Ishikawa (cell line): Measurements from ENCODE around the gene TFAP2C.

Experiments
- CEBPB ChIP-seq: IDR thresholded peaks from 2 replicates; pipeline ENCODE4 v1.6.1; 2012
- CREB1 ChIP-seq: IDR thresholded peaks from 2 replicates; pipeline ENCODE4 v1.6.1; 2012; ENCODE audit warnings: low read depth
- EGR1 ChIP-seq: IDR thresholded peaks from 2 replicates; pipeline ENCODE4 v1.6.1; 2012
- EP300 ChIP-seq: IDR thresholded peaks from 2 replicates; pipeline ENCODE4 v1.6.1; 2012; ENCODE audit warnings: borderline replicate concordance
- FOXM1 ChIP-seq: IDR thresholded peaks from 2 replicates; pipeline ENCODE4 v1.6.1; 2012; ENCODE audit warnings: low read depth, borderline replicate concordance
- MAX ChIP-seq: IDR thresholded peaks from 2 replicates; pipeline ENCODE4 v1.6.1; 2012
- NFIC ChIP-seq: IDR thresholded peaks from 2 replicates; pipeline ENCODE4 v1.6.1; 2012
- RAD21 ChIP-seq: IDR thresholded peaks from 2 replicates; pipeline ENCODE4 v1.6.1; 2012; ENCODE audit warnings: low read depth
- REST ChIP-seq: IDR thresholded peaks from 2 replicates; pipeline ENCODE4 v1.6.1; 2012; ENCODE audit warnings: low read depth, mild to moderate bottlenecking
- TAF1 ChIP-seq: IDR thresholded peaks from 2 replicates; pipeline ENCODE4 v1.6.1; 2012; ENCODE audit warnings: low read depth, mild to moderate bottlenecking
- TCF12 ChIP-seq: IDR thresholded peaks from 2 replicates; pipeline ENCODE4 v1.6.1; 2012; ENCODE audit warnings: low read depth
- TEAD4 ChIP-seq: IDR thresholded peaks from 2 replicates; pipeline ENCODE4 v1.6.1; 2012
- USF1 ChIP-seq: IDR thresholded peaks from 2 replicates; pipeline ENCODE4 v1.6.1; 2012
- YY1 ChIP-seq: IDR thresholded peaks from 2 replicates; pipeline ENCODE4 v1.6.1; 2012; ENCODE audit warnings: low read depth
- ZBTB7A ChIP-seq: IDR thresholded peaks from 2 replicates; pipeline ENCODE4 v1.6.1; 2012; ENCODE audit warnings: low read depth

TFAP2C gene

GRCh38 chr20:56683077-56683865 is 54.2 kb downstream of the TFAP2C start:
- TF ChIP-seq CEBPB (no peak), CREB1 (no peak), YY1 (no peak), REST (no peak), ZBTB7A (no peak), RAD21 (no peak), MAX (no peak), TEAD4 (no peak), TCF12 (no peak), FOXM1 (no peak), NFIC (no peak), TAF1 (no peak), EGR1 (no peak), USF1 (no peak), EP300 (no peak)

DNA sequence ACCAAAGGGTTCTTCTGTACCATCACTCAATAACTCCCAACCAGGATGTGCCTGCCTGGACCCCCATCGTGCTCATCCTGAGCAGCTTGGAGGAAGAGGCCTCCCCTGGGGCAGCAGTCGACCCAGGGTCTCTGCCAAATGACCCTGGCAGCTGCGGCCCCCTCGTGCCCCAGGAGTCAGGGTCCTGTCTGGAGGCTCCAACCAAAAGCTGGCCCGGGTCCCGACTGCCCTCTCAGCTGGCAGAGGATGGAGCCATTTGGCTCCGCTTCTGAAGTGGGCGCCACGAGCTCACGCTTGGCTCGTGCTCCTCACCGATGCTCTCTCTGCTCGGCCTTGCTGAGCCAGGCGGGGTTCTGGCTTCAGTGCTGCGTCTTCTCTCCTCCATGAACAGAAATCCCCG is 56.8 kb downstream of the TFAP2C start:
- TF ChIP-seq USF1 (no peak), CREB1 (no peak), MAX (no peak), TCF12 (no peak), YY1 (no peak), EGR1 (no peak), TAF1 (no peak), TEAD4 (no peak), REST (no peak), RAD21 (no peak), FOXM1 (no peak), NFIC (no peak), ZBTB7A (no peak), EP300 (no peak), CEBPB (no peak)

DNA sequence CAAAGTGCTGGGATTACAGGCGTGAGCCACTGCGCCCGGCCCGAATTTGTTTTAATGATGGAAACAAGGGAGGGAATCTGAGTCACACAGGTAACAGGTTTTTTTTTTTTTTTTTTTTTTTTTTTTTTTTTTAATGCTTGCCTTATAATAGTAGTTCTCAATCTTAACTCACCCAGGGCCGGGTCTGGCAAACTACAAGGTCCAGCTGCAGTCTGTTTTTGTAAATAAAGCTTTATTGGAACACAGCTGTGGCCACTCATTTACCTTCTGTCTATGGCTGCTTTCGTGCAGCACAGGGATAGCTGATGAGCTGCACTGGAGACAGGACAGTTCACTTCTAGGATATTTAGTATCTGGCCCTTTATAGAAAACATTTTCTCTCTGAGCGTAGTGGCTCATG is 58.0 kb downstream of the TFAP2C start:
- TF ChIP-seq RAD21 (no peak), CREB1 (no peak), TCF12 (no peak), CEBPB (no peak), USF1 (no peak), MAX (no peak), TAF1 (no peak), TEAD4 (no peak), REST (no peak), ZBTB7A (no peak), NFIC (no peak), FOXM1 (no peak), EP300 (no peak), EGR1 (no peak), YY1 (no peak)

DNA sequence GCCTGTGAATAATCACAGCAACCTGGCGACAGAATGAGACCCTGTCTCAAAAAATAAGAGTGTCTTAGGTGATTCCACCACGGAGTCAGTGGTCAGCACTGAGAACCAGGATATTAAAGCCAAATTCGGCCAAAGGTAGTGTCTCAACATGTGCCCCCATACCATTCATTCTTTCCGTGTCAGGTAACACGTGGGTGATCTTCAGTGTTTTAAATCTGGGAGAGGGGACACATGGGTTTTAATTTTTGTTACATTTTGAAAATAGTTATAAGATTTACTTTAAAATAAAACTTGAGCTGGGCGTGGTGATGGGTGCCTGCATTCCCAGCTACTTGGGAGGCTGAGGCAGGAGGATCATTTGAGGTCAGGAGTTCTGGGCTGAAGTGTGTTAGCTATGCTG is 59.0 kb downstream of the TFAP2C start:
- TF ChIP-seq NFIC, result no peak
- no peak for TF ChIP-seq EP300
- TF ChIP-seq TEAD4, result no peak
- no peak for TF ChIP-seq TCF12
- no peak for TF ChIP-seq REST
- no peak for TF ChIP-seq CREB1
- no peak for TF ChIP-seq YY1
- no peak for TF ChIP-seq FOXM1
- TF ChIP-seq ZBTB7A, result no peak
- TF ChIP-seq RAD21, result no peak
- TF ChIP-seq EGR1, result no peak
- TF ChIP-seq CEBPB, result no peak
- TF ChIP-seq USF1, result no peak
